Activated CD4-positive, alpha-beta T cell treated with anti-CD3 and anti-CD28 coated beads, Interleukin-2, amount 10 ng/mL, durations not matched to agents 24 days and 14 days (primary cell): Measurements from ENCODE around the gene IRS4. TPM values are rescaled to one million over a fixed set of nuclear protein-coding genes. Genes with fewer than 3 reads are reported as not detected.

Experiments used
- DNase-seq: peaks from one replicate; pipeline ENCODE4 v3.0.0; 2022
- H3K27ac Mint-ChIP-seq: one replicate; pipeline ENCODE4 v1.8.0; 2022; ENCODE audit warnings: mild to moderate bottlenecking, mixed read lengths
- H3K27me3 Mint-ChIP-seq: one replicate; pipeline ENCODE4 v1.8.0; 2022; ENCODE audit warnings: mixed read lengths
- H3K36me3 Mint-ChIP-seq: one replicate; pipeline ENCODE4 v1.8.0; 2022; ENCODE audit warnings: low read depth, mild to moderate bottlenecking, mixed read lengths
- H3K4me1 Mint-ChIP-seq: one replicate; pipeline ENCODE4 v1.8.0; 2021; ENCODE audit warnings: mixed read lengths
- H3K4me3 Mint-ChIP-seq: one replicate; pipeline ENCODE4 v1.8.0; 2022; ENCODE audit warnings: mild to moderate bottlenecking, moderate library complexity, mixed read lengths
- H3K9me3 Mint-ChIP-seq: one replicate; pipeline ENCODE4 v1.8.0; 2021; ENCODE audit warnings: mixed read lengths
- intact Hi-C: fragments of 100-400 bp; cut with micrococcal nuclease; formaldehyde crosslinking; loops from one replicate; pipeline ENCODE4 v1.15.1; 2023
- total RNA-seq: library from RNA; stranded (reverse); gene quantifications from 2 replicates; pipeline ENCODE4 v1.2.3, GENCODE V29; 2022

Gene IRS4
- total RNA-seq, 1 donor from 2014 or later, result 0.05 TPM

- Mint-ChIP-seq H3K4me3 (no peak overlapping the region), H3K9me3 (no peaks in the 10 kb centered on the region), H3K27ac (no peak overlapping the region), H3K27me3 (no peaks in the 10 kb centered on the region), H3K4me1 (no peaks in the 10 kb centered on the region), H3K36me3 (no peaks in the 10 kb centered on the region)
- intact Hi-C loops, result no loop called here
- DNase-seq, result no peak
Observed at GRCh38 chrX:108704839-108705238, 31.5 kb downstream of the IRS4 start.

DNA sequence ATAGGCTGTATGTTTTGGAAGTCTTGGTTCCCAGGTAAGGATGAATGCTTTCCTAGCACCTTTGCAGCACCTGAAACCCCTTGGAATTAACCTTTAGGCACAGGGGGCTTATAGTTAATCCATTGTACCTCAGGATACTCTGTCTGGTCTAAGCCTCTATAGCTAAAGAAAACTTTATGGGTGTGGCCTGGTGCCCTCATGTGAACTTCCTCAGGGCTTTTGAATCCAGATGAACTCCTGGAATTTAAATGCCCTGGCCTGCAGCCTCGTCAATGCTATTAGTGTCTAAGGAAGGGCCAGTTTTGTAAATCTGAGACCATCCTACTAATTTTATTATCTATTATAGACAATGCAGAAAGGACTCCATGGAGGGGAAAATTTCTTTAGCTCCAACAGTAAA lies 33.8 kb downstream of the IRS4 start:
- no peak for DNase-seq
- Mint-ChIP-seq H3K4me1 (no peaks in the 10 kb centered on the region), H3K9me3 (no peaks in the 10 kb centered on the region), H3K36me3 (no peaks in the 10 kb centered on the region), H3K27ac (no peak overlapping the region), H3K4me3 (no peak overlapping the region), H3K27me3 (no peaks in the 10 kb centered on the region)
- intact Hi-C loops, result no loop called here

DNA sequence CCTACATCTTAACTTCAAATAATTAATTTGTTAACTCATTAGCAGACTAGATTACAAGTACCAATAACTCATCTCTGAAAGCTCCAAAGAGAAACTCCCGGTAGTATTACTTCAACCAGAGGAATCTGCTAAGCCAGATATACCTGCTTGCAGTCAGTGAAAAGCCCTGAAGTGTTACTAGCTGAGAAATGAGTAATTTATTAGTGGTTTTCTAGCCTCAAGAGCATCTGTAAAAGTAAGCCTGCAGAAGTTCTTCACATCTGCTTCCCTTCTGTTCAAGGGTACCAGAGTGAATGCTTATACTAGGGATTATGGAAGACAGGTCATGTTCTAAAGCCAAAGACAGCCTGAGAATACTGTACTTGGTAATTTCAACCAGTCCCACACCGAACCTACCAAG lies 34.7 kb downstream of the IRS4 start:
- intact Hi-C loops, result no loop called here
- H3K27ac Mint-ChIP-seq, result no peak overlapping the region
- no peaks in the 10 kb centered on the region for H3K27me3 Mint-ChIP-seq
- H3K9me3 Mint-ChIP-seq, result no peaks in the 10 kb centered on the region
- no peaks in the 10 kb centered on the region for H3K36me3 Mint-ChIP-seq
- H3K4me3 Mint-ChIP-seq, result no peak overlapping the region
- no peak for DNase-seq
- no peaks in the 10 kb centered on the region for H3K4me1 Mint-ChIP-seq

DNA sequence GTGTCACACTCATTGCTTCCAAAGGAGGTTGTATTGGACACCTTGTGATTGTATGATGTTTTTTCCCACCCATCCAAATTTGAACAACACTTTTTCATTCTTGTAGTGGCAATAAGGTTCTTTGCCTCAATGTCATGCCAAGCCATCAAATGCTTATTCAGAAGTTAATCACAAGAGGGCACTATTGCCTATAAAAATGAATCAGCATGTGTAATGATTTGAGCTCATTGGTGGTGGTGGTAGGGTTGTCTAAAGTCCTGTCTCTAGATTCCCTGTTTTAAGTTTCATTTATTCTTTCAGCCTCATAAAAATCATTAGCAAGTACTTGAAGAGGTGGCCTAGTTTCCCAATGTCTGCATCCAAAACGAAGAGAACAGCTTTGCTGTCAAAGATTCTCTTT lies 37.0 kb downstream of the IRS4 start:
- no peak for DNase-seq
- intact Hi-C loops, result no loop called here
- Mint-ChIP-seq H3K27me3 (no peaks in the 10 kb centered on the region), H3K4me3 (no peak overlapping the region), H3K9me3 (no peaks in the 10 kb centered on the region), H3K36me3 (no peaks in the 10 kb centered on the region), H3K27ac (no peak overlapping the region), H3K4me1 (no peaks in the 10 kb centered on the region)

DNA sequence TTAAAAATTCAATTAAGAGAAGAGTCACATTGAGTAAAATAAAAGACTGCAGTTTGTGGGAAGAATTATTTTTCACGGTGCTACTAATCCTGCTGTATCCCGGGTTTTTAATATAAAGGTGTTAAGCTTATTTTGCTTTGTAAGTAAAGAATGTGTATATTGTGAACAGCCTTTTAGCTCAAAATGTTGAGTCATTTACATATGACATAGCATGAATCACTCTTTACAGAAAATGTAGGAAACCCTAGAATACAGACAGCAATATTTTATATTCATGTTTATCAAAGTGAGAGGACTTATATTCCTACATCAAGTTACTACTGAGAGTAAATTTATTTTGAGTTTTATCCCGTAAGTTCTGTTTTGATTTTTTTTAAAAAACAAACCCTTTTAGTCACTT lies 39.7 kb downstream of the IRS4 start:
- intact Hi-C loops, result no loop called here
- DNase-seq, result no peak
- Mint-ChIP-seq H3K4me3 (no peak overlapping the region), H3K27ac (no peak overlapping the region), H3K4me1 (no peaks in the 10 kb centered on the region), H3K36me3 (no peaks in the 10 kb centered on the region), H3K9me3 (no peaks in the 10 kb centered on the region), H3K27me3 (no peaks in the 10 kb centered on the region)
